Measurements from ENCODE around the gene MAST4.

Gene MAST4

GRCh38 chr5:66830636-66831035, 234.4 kb downstream of the MAST4 start:
- FAIRE-seq: peak; percentile 68
- DNase-seq (ENCODE audit: low spot score): no peak

GRCh38 chr5:66839636-66840185, 243.5 kb downstream of the MAST4 start:
- FAIRE-seq: no peak
- DNase-seq (ENCODE audit: low spot score): no peak

GRCh38 chr5:66840511-66841013, 244.4 kb downstream of the MAST4 start:
- DNase-seq (ENCODE audit: low spot score): no peak
- no peak for FAIRE-seq

- FAIRE-seq (no peak), DNase-seq (ENCODE audit: low spot score) (no peak)
These were observed 245.1 kb downstream of the MAST4 start for GRCh38 chr5:66841264-66841663.

GRCh38 chr5:66842540-66842939, 246.3 kb downstream of the MAST4 start:
- DNase-seq (ENCODE audit: low spot score) (no peak), FAIRE-seq (no peak)

GRCh38 chr5:66843065-66843464, 246.9 kb downstream of the MAST4 start:
- DNase-seq (ENCODE audit: low spot score): no peak
- FAIRE-seq: no peak

- DNase-seq (ENCODE audit: low spot score) (no peak), FAIRE-seq (no peak)
These were observed 252.8 kb downstream of the MAST4 start for GRCh38 chr5:66848749-66849641.

- FAIRE-seq: no peak
- DNase-seq (ENCODE audit: low spot score): peak; percentile 65
These were observed 253.6 kb downstream of the MAST4 start for GRCh38 chr5:66849803-66850202.

- DNase-seq (ENCODE audit: low spot score) (no peak), FAIRE-seq (no peak)
These were observed 254.3 kb downstream of the MAST4 start for GRCh38 chr5:66850354-66851075.

GRCh38 chr5:66851306-66851705, 255.1 kb downstream of the MAST4 start:
- FAIRE-seq (no peak), DNase-seq (ENCODE audit: low spot score) (no peak)

- DNase-seq (ENCODE audit: low spot score) (no peak), FAIRE-seq (peak; percentile 9)
These were observed 258.2 kb downstream of the MAST4 start for GRCh38 chr5:66854416-66854815.

GRCh38 chr5:66856041-66856805, 260.0 kb downstream of the MAST4 start:
- no peak for DNase-seq (ENCODE audit: low spot score)
- FAIRE-seq: no peak

GRCh38 chr5:66859526-66859925, 263.3 kb downstream of the MAST4 start:
- DNase-seq (ENCODE audit: low spot score) (no peak), FAIRE-seq (no peak)

- DNase-seq (ENCODE audit: low spot score) (no peak), FAIRE-seq (no peak)
These were observed 264.2 kb downstream of the MAST4 start for GRCh38 chr5:66860199-66860975.

- no peak for FAIRE-seq
These were observed 265.2 kb downstream of the MAST4 start for GRCh38 chr5:66861402-66861801.

GRCh38 chr5:66862020-66862419, 265.8 kb downstream of the MAST4 start:
- no peak for DNase-seq (ENCODE audit: low spot score)
- peak; percentile 72 for FAIRE-seq

More at GRCh38 chr5:66861402-66861801, 265.2 kb downstream of the MAST4 start:
- DNase-seq (ENCODE audit: low spot score): no peak

- no peak for FAIRE-seq
These were observed 267.3 kb downstream of the MAST4 start for GRCh38 chr5:66863243-66864170.

GRCh38 chr5:66864240-66864884, 268.2 kb downstream of the MAST4 start:
- FAIRE-seq (no peak), DNase-seq (ENCODE audit: low spot score) (no peak)

More at GRCh38 chr5:66863243-66864170, 267.3 kb downstream of the MAST4 start:
- DNase-seq (ENCODE audit: low spot score): no peak
